SU-DHL-6 (cell line): Measurements from ENCODE around the gene IGSF22.

ENCODE experiments used
- H2AFZ ChIP-seq: fragments of 200-600 bp; sonication (generic); 2 replicates; pipeline ENCODE4 v1.6.1; 2014; ENCODE audit warnings: low read depth, mild to moderate bottlenecking, moderate library complexity, mixed read lengths, antibody characterized with exemption, low read length; ENCODE audit not compliant: severe bottlenecking
- H3F3A ChIP-seq: fragments of 200-600 bp; shearing (Covaris generic); 2 replicates; pipeline ENCODE4 v1.6.0; 2016; ENCODE audit warnings: antibody characterized with exemption, mild to moderate bottlenecking; ENCODE audit not compliant: insufficient read depth
- H3K27ac ChIP-seq: fragments of 200-600 bp; sonication (generic); 2 replicates; pipeline ENCODE4 v1.5.1; 2016; ENCODE audit warnings: low read depth, mild to moderate bottlenecking, low read length, moderate library complexity, mixed read lengths
- H3K27me3 ChIP-seq: fragments of 200-600 bp; sonication (generic), shearing (Covaris generic); 2 replicates; pipeline ENCODE4 v1.6.0; 2014; ENCODE audit warnings: mild to moderate bottlenecking, low read length
- H3K36me3 ChIP-seq: fragments of 200-600 bp; sonication (generic); 2 replicates; pipeline ENCODE4 v1.6.1; 2014; ENCODE audit warnings: mild to moderate bottlenecking, low read length, mixed read lengths
- H3K4me2 ChIP-seq: fragments of 300-600, 200-600 bp; shearing (Covaris generic), sonication (generic); 2 replicates; pipeline ENCODE4 v1.6.0; 2014; ENCODE audit warnings: low read length, low read depth, mild to moderate bottlenecking; ENCODE audit not compliant: poor library complexity, severe bottlenecking
- H3K4me3 ChIP-seq: fragments of 200-600 bp; sonication (generic); 2 replicates; pipeline ENCODE4 v1.5.1; 2014; ENCODE audit warnings: antibody characterized with exemption, low read length, mild to moderate bottlenecking, mixed read lengths; ENCODE audit not compliant: insufficient read depth, poor library complexity, severe bottlenecking
- H3K79me2 ChIP-seq: fragments of 200-600 bp; sonication (generic); 2 replicates; pipeline ENCODE4 v1.6.1; 2014; ENCODE audit warnings: mild to moderate bottlenecking, low read length, moderate library complexity; ENCODE audit not compliant: insufficient read depth
- H3K9ac ChIP-seq: fragments of 200-600 bp; sonication (generic); 2 replicates; pipeline ENCODE4 v1.7.0; 2014; ENCODE audit warnings: mild to moderate bottlenecking, low read length
- H3K9me2 ChIP-seq: fragments of 200-600 bp; sonication (generic); replicated peaks from 2 replicates; pipeline ENCODE4 v1.6.1; 2014; ENCODE audit warnings: low read length; ENCODE audit not compliant: insufficient read depth
- H3K9me3 ChIP-seq: fragments of 200-600 bp; sonication (generic); 2 replicates; pipeline ENCODE4 v1.6.1; 2014; ENCODE audit warnings: low read length, mixed read lengths; ENCODE audit not compliant: insufficient read depth
- H4K20me1 ChIP-seq: fragments of 200-600 bp; sonication (generic); 2 replicates; pipeline ENCODE4 v1.6.1; 2014; ENCODE audit warnings: low read depth, mild to moderate bottlenecking, antibody characterized with exemption, low read length, moderate library complexity, mixed read lengths
- EZH2phosphoT487 ChIP-seq: fragments of 200-600 bp; sonication (generic), shearing (Covaris generic); conservative IDR thresholded peaks from 2 replicates; pipeline ENCODE4 v1.6.1; 2018; ENCODE audit warnings: mild to moderate bottlenecking, antibody characterized with exemption, low read length, moderate library complexity, mixed read lengths
- TF ChIP-seq, protein P1 (sequence below): fragments of 200-600 bp; sonication (generic); IDR thresholded peaks from one replicate; pipeline ENCODE4 v1.5.1; 2017; ENCODE audit warnings: antibody characterized with exemption, mild to moderate bottlenecking, low read length, moderate library complexity; ENCODE audit not compliant: insufficient read depth, poor library complexity, severe bottlenecking

IGSF22 gene

DNA sequence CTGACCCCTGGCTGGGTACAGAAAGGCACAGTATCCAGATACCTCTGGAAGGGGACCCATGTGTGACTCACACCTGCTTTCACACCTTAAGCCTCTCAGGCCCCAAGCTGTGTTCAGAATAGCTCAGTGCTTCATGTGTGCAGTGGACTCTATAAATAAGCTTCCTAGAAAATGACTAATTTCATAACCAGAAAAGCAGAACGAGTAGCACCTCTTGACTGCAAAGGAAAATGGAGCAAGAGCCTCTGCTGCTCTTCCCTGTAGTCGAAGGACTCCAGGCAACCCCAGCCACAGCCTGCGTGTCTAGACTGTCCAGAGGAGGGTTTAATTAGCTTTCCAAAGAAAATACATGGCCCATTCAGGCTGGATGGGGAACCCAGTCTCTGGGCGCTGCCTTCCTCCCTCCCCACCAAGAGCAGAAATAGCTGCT is 42.5 kb upstream of the IGSF22 start:
- H3K36me3 ChIP-seq = no peaks in the 10 kb centered on the region
- no peaks in the 10 kb centered on the region for H3K9me3 ChIP-seq
- H3K4me2 ChIP-seq = no peak overlapping the region
- no peak overlapping the region for H3K27ac ChIP-seq
- H3K79me2 ChIP-seq = no peaks in the 10 kb centered on the region
- no peak overlapping the region for H3K9ac ChIP-seq
- H3K4me3 ChIP-seq = no peak overlapping the region
- no peaks in the 10 kb centered on the region for H3F3A ChIP-seq
- no peaks in the 10 kb centered on the region for H3K27me3 ChIP-seq
- H4K20me1 ChIP-seq = no peaks in the 10 kb centered on the region
- TF ChIP-seq, protein P1, sequence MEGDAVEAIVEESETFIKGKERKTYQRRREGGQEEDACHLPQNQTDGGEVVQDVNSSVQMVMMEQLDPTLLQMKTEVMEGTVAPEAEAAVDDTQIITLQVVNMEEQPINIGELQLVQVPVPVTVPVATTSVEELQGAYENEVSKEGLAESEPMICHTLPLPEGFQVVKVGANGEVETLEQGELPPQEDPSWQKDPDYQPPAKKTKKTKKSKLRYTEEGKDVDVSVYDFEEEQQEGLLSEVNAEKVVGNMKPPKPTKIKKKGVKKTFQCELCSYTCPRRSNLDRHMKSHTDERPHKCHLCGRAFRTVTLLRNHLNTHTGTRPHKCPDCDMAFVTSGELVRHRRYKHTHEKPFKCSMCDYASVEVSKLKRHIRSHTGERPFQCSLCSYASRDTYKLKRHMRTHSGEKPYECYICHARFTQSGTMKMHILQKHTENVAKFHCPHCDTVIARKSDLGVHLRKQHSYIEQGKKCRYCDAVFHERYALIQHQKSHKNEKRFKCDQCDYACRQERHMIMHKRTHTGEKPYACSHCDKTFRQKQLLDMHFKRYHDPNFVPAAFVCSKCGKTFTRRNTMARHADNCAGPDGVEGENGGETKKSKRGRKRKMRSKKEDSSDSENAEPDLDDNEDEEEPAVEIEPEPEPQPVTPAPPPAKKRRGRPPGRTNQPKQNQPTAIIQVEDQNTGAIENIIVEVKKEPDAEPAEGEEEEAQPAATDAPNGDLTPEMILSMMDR = no peak
- TF ChIP-seq EZH2phosphoT487 = no peak
- no peak overlapping the region for H2AFZ ChIP-seq
- H3K9me2 ChIP-seq = no peaks in the 10 kb centered on the region

DNA sequence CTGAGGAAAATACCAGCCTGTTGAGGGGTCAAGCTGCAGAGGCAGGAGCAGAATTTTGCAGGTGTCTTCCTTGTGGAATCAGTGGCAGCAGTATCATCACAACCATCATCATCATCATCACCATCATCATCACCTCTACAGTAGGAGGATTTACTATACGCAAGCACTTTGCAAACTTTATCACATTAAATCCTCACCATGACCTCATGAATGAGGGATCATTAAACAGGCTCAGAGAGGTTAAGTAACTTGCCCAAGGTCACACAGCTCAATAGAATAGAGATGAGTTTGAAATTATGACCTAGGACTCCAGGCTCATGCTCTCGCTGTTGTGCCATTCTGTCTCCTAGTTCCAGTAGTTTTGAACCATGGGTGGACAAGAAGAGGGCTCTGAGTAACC is 40.0 kb upstream of the IGSF22 start:
- H3K9ac ChIP-seq = no peak overlapping the region
- no peaks in the 10 kb centered on the region for H3F3A ChIP-seq
- no peaks in the 10 kb centered on the region for H3K9me2 ChIP-seq
- no peak overlapping the region for H3K4me3 ChIP-seq
- H3K4me2 ChIP-seq = no peak overlapping the region
- no peak overlapping the region for H3K27ac ChIP-seq
- H2AFZ ChIP-seq = no peak overlapping the region
- no peaks in the 10 kb centered on the region for H3K79me2 ChIP-seq
- no peak for TF ChIP-seq EZH2phosphoT487
- TF ChIP-seq, protein P1 = no peak
- no peaks in the 10 kb centered on the region for H3K9me3 ChIP-seq
- H4K20me1 ChIP-seq = no peaks in the 10 kb centered on the region
- H3K27me3 ChIP-seq = no peaks in the 10 kb centered on the region
- H3K36me3 ChIP-seq = no peaks in the 10 kb centered on the region

- Histone ChIP-seq H3K9me2 (no peaks in the 10 kb centered on the region), H3K4me2 (no peak overlapping the region), H3K36me3 (no peaks in the 10 kb centered on the region), H3K27ac (no peak overlapping the region), H3K27me3 (no peaks in the 10 kb centered on the region), H2AFZ (no peak overlapping the region), H4K20me1 (no peaks in the 10 kb centered on the region), H3K9ac (no peak overlapping the region), H3F3A (no peaks in the 10 kb centered on the region), H3K9me3 (no peaks in the 10 kb centered on the region), H3K4me3 (no peak overlapping the region), H3K79me2 (no peaks in the 10 kb centered on the region)
- no peak for TF ChIP-seq EZH2phosphoT487
- TF ChIP-seq, protein P1 = no peak
Observed at GRCh38 chr11:18765554-18765953, 39.6 kb upstream of the IGSF22 start.
